ENCODE results near the gene TRIM45.

The TRIM45 gene

DNA sequence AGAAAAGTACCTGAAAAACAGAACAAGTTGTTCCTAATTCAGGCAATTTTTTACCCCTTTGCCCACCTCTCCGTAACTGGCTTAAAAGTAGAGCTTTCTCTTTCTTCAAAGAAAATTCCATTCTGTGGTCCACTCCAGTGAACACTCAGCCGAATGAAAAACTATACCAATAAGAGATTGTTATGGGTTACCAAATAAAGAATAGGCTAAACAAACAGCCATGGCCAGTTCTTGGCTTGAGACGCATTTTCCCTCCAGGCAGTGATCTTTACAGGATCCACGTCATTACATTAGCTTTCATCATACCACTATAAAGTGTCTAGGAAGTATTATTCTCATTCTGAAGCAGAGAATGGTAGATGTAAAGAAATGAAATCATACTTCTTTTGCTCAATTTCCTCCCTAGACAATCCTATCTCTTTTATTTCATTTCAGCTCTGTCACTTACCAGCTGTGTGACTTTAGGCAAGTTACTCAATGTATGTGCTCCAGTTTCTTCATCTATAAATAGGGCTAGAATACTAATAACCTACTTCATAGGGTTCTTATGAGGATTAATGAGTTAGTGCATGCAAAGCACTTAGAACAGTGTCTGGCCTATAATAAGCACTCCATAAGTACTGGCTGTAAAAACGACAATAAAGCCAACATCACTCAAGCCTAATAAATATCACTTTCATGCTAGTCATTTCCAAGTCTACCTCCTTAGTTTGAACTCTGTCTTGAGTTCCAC, 26.5 kb upstream of the TRIM45 start:
- FAIRE-seq (no peak), DNase-seq (ENCODE audit: insufficient read length, low spot score) (no peak)
- TF ChIP-seq POLR2A (IDR thresholded peaks at IDR 0.05; ENCODE audit: low read depth, low read length) (no peak), POU2F2 (IDR thresholded peaks at IDR 0.05; ENCODE audit: low read depth, low read length) (no peak), SPI1 (IDR thresholded peaks at IDR 0.05; ENCODE audit: low read depth, low read length) (no peak), TAF1 (IDR thresholded peaks at IDR 0.05; ENCODE audit: low read depth, low read length) (no peak), POLR2AphosphoS5 (IDR thresholded peaks at IDR 0.05; ENCODE audit: low read depth, low read length) (no peak), PAX5 (IDR thresholded peaks at IDR 0.05; ENCODE audit: insufficient read depth, low read length, severe bottlenecking) (no peak)

- FAIRE-seq (no peak), DNase-seq (ENCODE audit: insufficient read length, low spot score) (no peak)
- TF ChIP-seq TAF1 (IDR thresholded peaks at IDR 0.05; ENCODE audit: low read depth, low read length) (no peak), SPI1 (IDR thresholded peaks at IDR 0.05; ENCODE audit: low read depth, low read length) (no peak), POLR2A (IDR thresholded peaks at IDR 0.05; ENCODE audit: low read depth, low read length) (no peak), POU2F2 (IDR thresholded peaks at IDR 0.05; ENCODE audit: low read depth, low read length) (no peak), PAX5 (IDR thresholded peaks at IDR 0.05; ENCODE audit: insufficient read depth, low read length, severe bottlenecking) (no peak), POLR2AphosphoS5 (IDR thresholded peaks at IDR 0.05; ENCODE audit: low read depth, low read length) (no peak)
Measured at GRCh38 chr1:117147341-117147831, 25.8 kb upstream of the TRIM45 start.

DNA sequence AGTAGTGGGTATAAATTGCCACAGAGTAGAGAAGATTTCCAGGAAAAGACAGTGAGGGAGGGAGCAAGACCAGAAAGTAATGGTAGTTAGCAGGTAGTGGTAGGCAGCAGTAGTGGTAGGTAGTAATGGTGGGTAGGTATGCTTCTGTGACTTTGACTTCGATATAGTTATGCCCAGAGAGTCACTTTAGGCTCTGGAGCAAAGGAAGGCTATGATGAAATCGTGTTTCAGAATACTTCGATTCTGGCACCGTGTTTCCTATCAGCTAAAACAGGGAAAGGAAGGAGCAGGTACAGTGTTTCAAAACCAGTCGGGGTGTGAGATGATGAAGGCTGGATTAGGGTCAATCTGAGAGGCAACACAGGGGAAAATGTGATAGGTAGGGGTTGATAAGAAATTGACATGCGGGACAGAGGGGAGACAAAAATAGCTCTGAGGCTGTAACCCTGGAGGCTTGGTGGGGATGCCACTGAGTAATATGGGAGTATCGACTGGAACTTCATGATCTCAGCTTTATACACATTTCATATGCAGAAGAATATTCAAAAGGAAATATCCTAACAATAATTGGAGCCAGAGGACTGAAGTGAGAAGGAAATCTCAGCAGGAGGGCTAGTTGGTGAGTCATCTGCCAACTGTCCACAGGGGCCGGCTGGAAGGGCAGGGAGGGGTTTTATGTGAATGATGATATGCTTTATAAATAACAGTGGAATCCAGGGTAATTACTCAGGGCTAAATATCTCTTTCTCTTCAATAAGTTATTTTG, 25.2 kb upstream of the TRIM45 start:
- DNase-seq (ENCODE audit: insufficient read length, low spot score) (no peak), FAIRE-seq (no peak)
- TF ChIP-seq POLR2A (IDR thresholded peaks at IDR 0.05; ENCODE audit: low read depth, low read length), result no peak
- no peak for TF ChIP-seq POU2F2 (IDR thresholded peaks at IDR 0.05; ENCODE audit: low read depth, low read length)
- TF ChIP-seq PAX5 (IDR thresholded peaks at IDR 0.05; ENCODE audit: insufficient read depth, low read length, severe bottlenecking), result no peak
- TF ChIP-seq POLR2AphosphoS5 (IDR thresholded peaks at IDR 0.05; ENCODE audit: low read depth, low read length), result no peak
- no peak for TF ChIP-seq TAF1 (IDR thresholded peaks at IDR 0.05; ENCODE audit: low read depth, low read length)
- no peak for TF ChIP-seq SPI1 (IDR thresholded peaks at IDR 0.05; ENCODE audit: low read depth, low read length)

DNA sequence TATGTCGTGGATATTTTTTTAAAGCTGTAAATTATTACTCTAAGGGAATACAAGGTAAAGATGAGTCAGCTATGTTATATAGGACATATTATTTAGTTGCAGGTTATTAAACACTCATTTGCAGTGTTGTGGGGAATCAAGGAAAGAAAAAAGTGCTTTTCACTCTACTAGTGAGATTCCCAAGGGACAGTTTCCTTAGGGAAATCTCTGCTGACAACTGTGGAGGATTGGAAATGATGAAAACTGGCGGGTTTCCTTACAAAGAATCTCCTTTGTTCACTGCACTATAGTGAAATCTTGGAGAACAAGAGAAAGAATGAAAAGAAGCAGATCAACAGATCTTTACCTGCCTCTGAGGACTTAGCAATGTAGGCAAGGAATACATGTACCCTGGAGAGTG, 24.5 kb upstream of the TRIM45 start:
- DNase-seq (ENCODE audit: insufficient read length, low spot score), result no peak
- FAIRE-seq, result no peak
- TF ChIP-seq POU2F2 (IDR thresholded peaks at IDR 0.05; ENCODE audit: low read depth, low read length), result no peak
- no peak for TF ChIP-seq SPI1 (IDR thresholded peaks at IDR 0.05; ENCODE audit: low read depth, low read length)
- TF ChIP-seq PAX5 (IDR thresholded peaks at IDR 0.05; ENCODE audit: insufficient read depth, low read length, severe bottlenecking), result no peak
- no peak for TF ChIP-seq POLR2A (IDR thresholded peaks at IDR 0.05; ENCODE audit: low read depth, low read length)
- no peak for TF ChIP-seq TAF1 (IDR thresholded peaks at IDR 0.05; ENCODE audit: low read depth, low read length)
- TF ChIP-seq POLR2AphosphoS5 (IDR thresholded peaks at IDR 0.05; ENCODE audit: low read depth, low read length), result no peak

DNA sequence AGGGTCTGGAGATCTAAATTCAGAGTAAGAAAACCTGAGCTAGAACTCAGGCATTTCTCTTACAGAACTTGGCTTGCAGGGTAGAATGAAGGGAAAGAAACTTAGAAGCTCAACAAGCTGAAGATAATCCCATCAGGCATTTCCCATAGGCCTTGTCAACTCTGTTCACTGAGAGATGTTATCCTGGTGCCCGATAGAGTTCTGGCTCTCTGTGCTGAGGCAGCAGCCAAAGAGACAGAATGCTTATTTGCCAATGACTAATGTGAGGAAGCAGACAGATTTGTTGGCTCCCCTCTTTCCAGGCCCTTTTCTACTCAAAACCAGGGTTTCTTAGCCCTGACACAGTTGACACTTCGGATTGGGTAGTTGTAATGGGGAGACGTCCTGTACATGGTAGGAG, 22.3 kb upstream of the TRIM45 start:
- no peak for DNase-seq (ENCODE audit: insufficient read length, low spot score)
- no peak for FAIRE-seq
- TF ChIP-seq PAX5 (IDR thresholded peaks at IDR 0.05; ENCODE audit: insufficient read depth, low read length, severe bottlenecking) (no peak), POLR2A (IDR thresholded peaks at IDR 0.05; ENCODE audit: low read depth, low read length) (no peak), POU2F2 (IDR thresholded peaks at IDR 0.05; ENCODE audit: low read depth, low read length) (no peak)

DNA sequence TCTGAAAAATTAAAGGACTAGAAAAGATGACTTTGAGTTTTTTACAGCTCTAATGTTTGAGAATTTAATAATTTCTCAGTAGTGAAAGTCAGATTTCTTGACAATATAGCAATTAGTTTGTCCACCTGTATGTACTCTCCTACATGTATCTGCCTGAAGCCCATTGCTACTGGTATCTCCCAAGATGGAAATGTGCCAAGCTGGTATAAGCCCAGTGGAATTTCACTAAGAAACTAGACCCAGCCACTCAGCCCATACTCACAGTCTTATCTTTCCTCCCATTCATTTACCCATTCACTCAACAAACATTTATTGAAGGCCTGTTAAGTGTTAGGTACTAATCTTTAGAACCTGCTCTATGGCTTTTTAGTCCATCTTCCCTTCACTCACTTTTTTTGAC, 21.6 kb upstream of the TRIM45 start:
- no peak for FAIRE-seq
- no peak for DNase-seq (ENCODE audit: insufficient read length, low spot score)
- TF ChIP-seq SPI1 (IDR thresholded peaks at IDR 0.05; ENCODE audit: low read depth, low read length), result no peak
- no peak for TF ChIP-seq TAF1 (IDR thresholded peaks at IDR 0.05; ENCODE audit: low read depth, low read length)
- no peak for TF ChIP-seq POU2F2 (IDR thresholded peaks at IDR 0.05; ENCODE audit: low read depth, low read length)
- TF ChIP-seq POLR2AphosphoS5 (IDR thresholded peaks at IDR 0.05; ENCODE audit: low read depth, low read length), result no peak
- no peak for TF ChIP-seq POLR2A (IDR thresholded peaks at IDR 0.05; ENCODE audit: low read depth, low read length)
- TF ChIP-seq PAX5 (IDR thresholded peaks at IDR 0.05; ENCODE audit: insufficient read depth, low read length, severe bottlenecking), result no peak

DNA sequence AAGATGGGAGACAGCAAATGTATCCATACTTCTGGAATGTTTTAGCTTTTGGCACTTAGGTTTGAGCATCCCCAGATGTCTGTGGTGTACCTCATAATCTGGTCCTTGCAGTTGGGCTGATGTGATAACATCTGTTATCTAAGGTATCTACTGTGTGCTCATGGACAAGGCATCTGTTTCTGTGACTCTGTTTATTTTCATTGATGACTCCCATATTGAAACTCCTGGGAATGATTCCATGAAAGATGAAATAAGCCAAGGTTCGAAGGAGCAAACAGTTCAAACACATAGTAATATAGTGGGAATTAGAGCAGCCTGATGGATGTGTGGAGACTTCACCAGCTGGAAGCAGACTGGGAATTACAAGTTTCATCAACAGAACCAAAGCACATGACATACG, 20.7 kb upstream of the TRIM45 start:
- DNase-seq (ENCODE audit: insufficient read length, low spot score), result no peak
- FAIRE-seq, result no peak
- TF ChIP-seq POLR2A (IDR thresholded peaks at IDR 0.05; ENCODE audit: low read depth, low read length), result no peak

- DNase-seq (ENCODE audit: insufficient read length, low spot score) (no peak), FAIRE-seq (no peak)
- TF ChIP-seq SPI1 (IDR thresholded peaks at IDR 0.05; ENCODE audit: low read depth, low read length) (no peak), POU2F2 (IDR thresholded peaks at IDR 0.05; ENCODE audit: low read depth, low read length) (no peak), POLR2A (IDR thresholded peaks at IDR 0.05; ENCODE audit: low read depth, low read length) (no peak), TAF1 (IDR thresholded peaks at IDR 0.05; ENCODE audit: low read depth, low read length) (no peak), PAX5 (IDR thresholded peaks at IDR 0.05; ENCODE audit: insufficient read depth, low read length, severe bottlenecking) (no peak), POLR2AphosphoS5 (IDR thresholded peaks at IDR 0.05; ENCODE audit: low read depth, low read length) (no peak)
Measured at GRCh38 chr1:117138561-117138960, 17.0 kb upstream of the TRIM45 start.

DNA sequence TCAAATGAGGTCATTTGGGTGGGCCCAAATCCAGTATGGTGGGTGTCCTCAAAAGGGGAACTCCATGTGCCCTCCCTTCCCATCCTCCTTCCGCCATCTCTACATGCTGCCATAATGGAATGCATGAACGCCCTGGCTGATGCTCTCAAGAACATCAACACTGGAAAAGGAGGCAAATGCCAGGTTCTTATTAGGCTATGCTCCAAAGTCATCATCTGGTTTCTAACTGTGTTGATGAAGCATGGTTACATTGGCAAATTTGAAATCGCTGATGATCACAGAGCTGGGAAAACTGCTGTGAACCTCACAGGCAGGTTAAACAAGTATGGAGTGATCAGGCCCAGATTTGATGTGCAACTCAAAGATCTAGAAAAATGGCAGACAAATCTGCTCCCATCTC, 16.6 kb upstream of the TRIM45 start:
- FAIRE-seq, result no peak
- no peak for DNase-seq (ENCODE audit: insufficient read length, low spot score)
- no peak for TF ChIP-seq SPI1 (IDR thresholded peaks at IDR 0.05; ENCODE audit: low read depth, low read length)
- TF ChIP-seq POLR2AphosphoS5 (IDR thresholded peaks at IDR 0.05; ENCODE audit: low read depth, low read length), result no peak
- TF ChIP-seq POU2F2 (IDR thresholded peaks at IDR 0.05; ENCODE audit: low read depth, low read length), result no peak

Data from GM12891 (cell line).